WTC11 (cell line): ENCODE results near the gene MAB21L4. TPM values are rescaled to one million over a fixed set of nuclear protein-coding genes. Genes with fewer than 3 reads are reported as not detected.

Experiments
- ATAC-seq: fragments of 200-7000 bp; cut with Tn5 transposase; 2 replicates; pipeline ENCODE4 v1.10.0; 2021; ENCODE audit warnings: mild to moderate bottlenecking, moderate library complexity
- CTCF ChIA-PET: fragments of 300-600 bp; sonication (Branson Sonifier 250); formaldehyde crosslinking; loops from one replicate; lab custom pipeline; 2021; ENCODE audit warnings: antibody characterized with exemption; lab: Charles Lee
- POLR2A ChIA-PET: fragments of 350-600 bp; sonication (Branson Sonifier 250); formaldehyde crosslinking; loops from one replicate; lab custom pipeline; 2021; ENCODE audit warnings: antibody characterized with exemption; lab: Charles Lee
- DNase-seq: peaks from one replicate; pipeline ENCODE4 v3.0.0; 2021; ENCODE audit warnings: low spot score
- H3K27ac Mint-ChIP-seq: 2 replicates; pipeline ENCODE4 v1.8.0; 2021; ENCODE audit warnings: mixed read lengths
- H3K27me3 Mint-ChIP-seq: 2 replicates; pipeline ENCODE4 v1.8.0; 2021; ENCODE audit warnings: low read depth, mild to moderate bottlenecking, moderate library complexity, mixed read lengths
- H3K36me3 Mint-ChIP-seq: 2 replicates; pipeline ENCODE4 v1.8.0; 2021; ENCODE audit warnings: mixed read lengths
- H3K4me1 Mint-ChIP-seq: 2 replicates; pipeline ENCODE4 v1.8.0; 2022; ENCODE audit warnings: mixed read lengths
- H3K4me3 Mint-ChIP-seq: 2 replicates; pipeline ENCODE4 v1.8.0; 2021; ENCODE audit warnings: mild to moderate bottlenecking, moderate library complexity, mixed read lengths
- H3K9me3 Mint-ChIP-seq: 2 replicates; pipeline ENCODE4 v1.8.0; 2021; ENCODE audit warnings: mixed read lengths
- EMX1 ChIP-seq: fragments of 250-450 bp; sonication (Bioruptor Pico); IDR thresholded peaks from 2 replicates; pipeline ENCODE4 v1.8.0; 2021; ENCODE audit warnings: mild to moderate bottlenecking
- GRHL2 ChIP-seq: fragments of 250-450 bp; sonication (Bioruptor Pico); IDR thresholded peaks from 2 replicates; pipeline ENCODE4 v1.8.0; 2022; ENCODE audit warnings: mild to moderate bottlenecking, moderate library complexity; ENCODE audit not compliant: insufficient replicate concordance, severe bottlenecking
- IRF2 ChIP-seq: sonication (generic); formaldehyde crosslinking; IDR thresholded peaks from 2 replicates; pipeline ENCODE4 v1.8.0; 2022; ENCODE audit warnings: low read depth, missing genetic modification reagents, borderline replicate concordance
- NFATC4 ChIP-seq: fragments of 250-450 bp; sonication (Bioruptor Pico); IDR thresholded peaks from 2 replicates; pipeline ENCODE4 v1.9.0; 2021; ENCODE audit warnings: mild to moderate bottlenecking
- NR1H2 ChIP-seq: sonication (generic); formaldehyde crosslinking; IDR thresholded peaks from 2 replicates; pipeline ENCODE4 v1.9.0; 2021; ENCODE audit warnings: mild to moderate bottlenecking, moderate library complexity, missing genetic modification reagents
- NR2C2 ChIP-seq: sonication (generic); formaldehyde crosslinking; IDR thresholded peaks from 2 replicates; pipeline ENCODE4 v1.8.0; 2022; ENCODE audit warnings: mild to moderate bottlenecking, missing genetic modification reagents
- SMAD3 ChIP-seq: sonication (generic); formaldehyde crosslinking; IDR thresholded peaks from 2 replicates; pipeline ENCODE4 v1.8.0; 2022; ENCODE audit warnings: missing genetic modification reagents, mild to moderate bottlenecking, borderline replicate concordance
- SOX15 ChIP-seq: fragments of 250-450 bp; sonication (Bioruptor Pico); IDR thresholded peaks from 2 replicates; pipeline ENCODE4 v1.9.0; 2021; ENCODE audit warnings: mild to moderate bottlenecking
- TCF7 ChIP-seq: sonication (generic); formaldehyde crosslinking; IDR thresholded peaks from 2 replicates; pipeline ENCODE4 v1.8.0; 2022; ENCODE audit warnings: mild to moderate bottlenecking, low read depth, missing genetic modification reagents, moderate library complexity
- TEAD1 ChIP-seq: sonication (generic); formaldehyde crosslinking; IDR thresholded peaks from 2 replicates; pipeline ENCODE4 v1.8.0; 2022; ENCODE audit warnings: mild to moderate bottlenecking, missing genetic modification reagents
- TEAD4 ChIP-seq: sonication (generic); formaldehyde crosslinking; IDR thresholded peaks from 2 replicates; pipeline ENCODE4 v1.8.0; 2022; ENCODE audit warnings: mild to moderate bottlenecking, missing genetic modification reagents
- ZBTB21 ChIP-seq: sonication (generic); formaldehyde crosslinking; IDR thresholded peaks from 2 replicates; pipeline ENCODE4 v1.8.1; 2023; ENCODE audit warnings: mild to moderate bottlenecking, missing genetic modification reagents, borderline replicate concordance
- ZBTB43 ChIP-seq: sonication (generic); formaldehyde crosslinking; IDR thresholded peaks from 2 replicates; pipeline ENCODE4 v1.8.1; 2023; ENCODE audit warnings: mild to moderate bottlenecking, missing genetic modification reagents
- ZNF121 ChIP-seq: sonication (generic); formaldehyde crosslinking; IDR thresholded peaks from 2 replicates; pipeline ENCODE4 v1.8.0; 2023; ENCODE audit warnings: missing genetic modification reagents
- ZNF263 ChIP-seq: sonication (generic); formaldehyde crosslinking; IDR thresholded peaks from 2 replicates; pipeline ENCODE4 v1.8.1; 2022; ENCODE audit warnings: low read depth, mild to moderate bottlenecking, moderate library complexity, missing genetic modification reagents
- ZNF396 ChIP-seq: fragments of 250-450 bp; sonication (Bioruptor Pico); IDR thresholded peaks from 2 replicates; pipeline ENCODE4 v1.8.0; 2021; ENCODE audit warnings: mild to moderate bottlenecking, moderate library complexity, borderline replicate concordance
- ZNF423 ChIP-seq: fragments of 250-450 bp; sonication (Bioruptor Pico); IDR thresholded peaks from 2 replicates; pipeline ENCODE4 v2.1.2; 2022; ENCODE audit warnings: mild to moderate bottlenecking, moderate library complexity
- total RNA-seq: library from RNA; stranded (reverse); gene quantifications from 3 replicates; pipeline ENCODE4 v1.2.3, GENCODE V29; 2021
- TF ChIP-seq, protein P1 (sequence below): sonication (generic); formaldehyde crosslinking; IDR thresholded peaks from 2 replicates; pipeline ENCODE4 v1.8.0; 2022; ENCODE audit warnings: mild to moderate bottlenecking, missing genetic modification reagents
- TF ChIP-seq, protein P2 (sequence below): sonication (generic); formaldehyde crosslinking; IDR thresholded peaks from 2 replicates; pipeline ENCODE4 v1.8.1; 2023; ENCODE audit warnings: mild to moderate bottlenecking, missing genetic modification reagents, moderate library complexity
- TF ChIP-seq, protein P3 (sequence below): sonication (generic); formaldehyde crosslinking; IDR thresholded peaks from 2 replicates; pipeline ENCODE4 v1.8.0; 2023; ENCODE audit warnings: missing genetic modification reagents
- TF ChIP-seq, protein P4 (sequence below): fragments of 250-450 bp; sonication (Bioruptor Pico); IDR thresholded peaks from 2 replicates; pipeline ENCODE4 v2.1.2; 2022; ENCODE audit warnings: mild to moderate bottlenecking, moderate library complexity
- TF ChIP-seq, protein P5 (sequence below): sonication (generic); formaldehyde crosslinking; IDR thresholded peaks from 2 replicates; pipeline ENCODE4 v1.8.1; 2023; ENCODE audit warnings: mild to moderate bottlenecking, missing genetic modification reagents
- TF ChIP-seq, protein P6 (sequence below): fragments of 250-450 bp; sonication (Bioruptor Pico); IDR thresholded peaks from 2 replicates; pipeline ENCODE4 v1.9.0; 2021; ENCODE audit warnings: mild to moderate bottlenecking
- TF ChIP-seq, protein P7 (sequence below): sonication (generic); formaldehyde crosslinking; IDR thresholded peaks from 2 replicates; pipeline ENCODE4 v1.8.0; 2022; ENCODE audit warnings: mild to moderate bottlenecking, missing genetic modification reagents

The MAB21L4 gene
- total RNA-seq, 1 experiment from 2014 or later = not detected

GRCh38 chr2:240899468-240899865 is 3.5 kb upstream of the MAB21L4 start:
- Mint-ChIP-seq H3K4me1 (no peaks in the 10 kb centered on the region), H3K4me3 (no peak overlapping the region), H3K27me3 (no peaks in the 10 kb centered on the region), H3K9me3 (peaks cover 11% of the 10 kb centered on the region), H3K27ac (no peak overlapping the region), H3K36me3 (peaks cover 3% of the 10 kb centered on the region)
- DNase-seq = no peak
- ATAC-seq = no peak
- ChIA-PET POLR2A (no interaction called here), CTCF (interaction anchor here (1.1 to 1.8 kb wide), 2 partner anchors 15 to 48 kb away, joined by 3 to 8 read pairs; no protein-coding TSS in a partner anchor)
- TF ChIP-seq, protein P1, sequence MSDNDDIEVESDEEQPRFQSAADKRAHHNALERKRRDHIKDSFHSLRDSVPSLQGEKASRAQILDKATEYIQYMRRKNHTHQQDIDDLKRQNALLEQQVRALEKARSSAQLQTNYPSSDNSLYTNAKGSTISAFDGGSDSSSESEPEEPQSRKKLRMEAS (CRISPR knock-in tag) = no peak
- no peak for TF ChIP-seq NR2C2 (CRISPR knock-in tag)
- TF ChIP-seq SMAD3 (CRISPR knock-in tag) = no peak
- TF ChIP-seq TEAD1 = no peak
- TF ChIP-seq TCF7 = no peak
- TF ChIP-seq GRHL2 = no peak
- no peak for TF ChIP-seq ZBTB43
- TF ChIP-seq, protein P2, sequence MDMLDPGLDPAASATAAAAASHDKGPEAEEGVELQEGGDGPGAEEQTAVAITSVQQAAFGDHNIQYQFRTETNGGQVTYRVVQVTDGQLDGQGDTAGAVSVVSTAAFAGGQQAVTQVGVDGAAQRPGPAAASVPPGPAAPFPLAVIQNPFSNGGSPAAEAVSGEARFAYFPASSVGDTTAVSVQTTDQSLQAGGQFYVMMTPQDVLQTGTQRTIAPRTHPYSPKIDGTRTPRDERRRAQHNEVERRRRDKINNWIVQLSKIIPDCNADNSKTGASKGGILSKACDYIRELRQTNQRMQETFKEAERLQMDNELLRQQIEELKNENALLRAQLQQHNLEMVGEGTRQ = no peak
- TF ChIP-seq, protein P3, sequence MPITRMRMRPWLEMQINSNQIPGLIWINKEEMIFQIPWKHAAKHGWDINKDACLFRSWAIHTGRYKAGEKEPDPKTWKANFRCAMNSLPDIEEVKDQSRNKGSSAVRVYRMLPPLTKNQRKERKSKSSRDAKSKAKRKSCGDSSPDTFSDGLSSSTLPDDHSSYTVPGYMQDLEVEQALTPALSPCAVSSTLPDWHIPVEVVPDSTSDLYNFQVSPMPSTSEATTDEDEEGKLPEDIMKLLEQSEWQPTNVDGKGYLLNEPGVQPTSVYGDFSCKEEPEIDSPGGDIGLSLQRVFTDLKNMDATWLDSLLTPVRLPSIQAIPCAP (CRISPR knock-in tag) = no peak
- TF ChIP-seq ZNF121 (CRISPR knock-in tag) = no peak

DNA sequence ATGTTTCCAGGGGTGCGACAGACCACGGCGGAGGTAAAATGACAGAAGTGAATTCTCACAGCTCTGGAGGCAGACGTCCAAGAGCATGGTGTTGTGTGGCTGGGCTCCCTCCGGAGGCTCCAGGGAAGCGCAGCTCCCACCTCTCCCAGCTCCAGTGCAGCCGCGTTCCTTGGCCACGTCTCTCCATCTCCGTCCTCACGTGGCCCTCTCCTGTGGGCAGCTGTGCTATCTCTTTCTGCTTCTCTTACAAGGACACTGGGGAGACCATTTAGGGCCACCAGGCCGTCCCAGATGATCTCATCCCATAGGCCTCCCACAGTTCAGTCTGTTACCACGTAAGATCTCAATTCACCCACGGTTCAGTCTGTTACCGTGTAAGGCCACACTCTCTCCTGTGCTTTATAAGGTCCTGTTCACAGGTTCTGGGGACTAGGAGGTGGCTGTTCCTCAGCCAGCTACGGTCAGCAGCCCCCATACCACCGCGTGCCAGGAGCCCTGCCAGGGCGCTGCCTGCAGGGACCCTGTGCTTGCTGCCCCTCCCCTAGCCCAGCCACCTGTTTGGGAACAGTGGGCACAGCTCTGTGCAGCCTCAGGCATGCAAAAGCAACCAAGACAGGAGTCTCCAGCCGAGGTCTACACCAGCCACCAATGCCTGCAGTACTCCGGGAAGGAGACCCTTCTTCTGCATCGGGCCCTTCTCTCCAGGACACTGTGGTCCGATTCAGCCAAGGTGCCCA is 2.9 kb upstream of the MAB21L4 start:
- no peaks in the 10 kb centered on the region for H3K27me3 Mint-ChIP-seq
- TF ChIP-seq, protein P4, sequence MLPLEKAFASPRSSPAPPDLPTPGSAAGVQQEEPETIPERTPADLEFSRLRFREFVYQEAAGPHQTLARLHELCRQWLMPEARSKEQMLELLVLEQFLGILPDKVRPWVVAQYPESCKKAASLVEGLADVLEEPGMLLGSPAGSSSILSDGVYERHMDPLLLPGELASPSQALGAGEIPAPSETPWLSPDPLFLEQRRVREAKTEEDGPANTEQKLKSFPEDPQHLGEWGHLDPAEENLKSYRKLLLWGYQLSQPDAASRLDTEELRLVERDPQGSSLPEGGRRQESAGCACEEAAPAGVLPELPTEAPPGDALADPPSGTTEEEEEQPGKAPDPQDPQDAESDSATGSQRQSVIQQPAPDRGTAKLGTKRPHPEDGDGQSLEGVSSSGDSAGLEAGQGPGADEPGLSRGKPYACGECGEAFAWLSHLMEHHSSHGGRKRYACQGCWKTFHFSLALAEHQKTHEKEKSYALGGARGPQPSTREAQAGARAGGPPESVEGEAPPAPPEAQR (CRISPR knock-in tag) = no peak
- TF ChIP-seq SOX15 (CRISPR knock-in tag) = no peak
- TF ChIP-seq NFATC4 = no peak
- no peak for TF ChIP-seq ZNF263
- no peak for TF ChIP-seq EMX1 (CRISPR knock-in tag)
- TF ChIP-seq ZBTB21 (CRISPR knock-in tag) = no peak
- TF ChIP-seq NR2C2 (CRISPR knock-in tag) = no peak
- no peak for TF ChIP-seq SMAD3 (CRISPR knock-in tag)
- TF ChIP-seq ZNF423 (CRISPR knock-in tag) = no peak
- ATAC-seq = no peak
- H3K4me3 Mint-ChIP-seq = no peak overlapping the region
- H3K4me1 Mint-ChIP-seq = no peaks in the 10 kb centered on the region
- H3K27ac Mint-ChIP-seq = no peak overlapping the region
- peaks cover 11% of the 10 kb centered on the region for H3K9me3 Mint-ChIP-seq
- no peak for DNase-seq
- peaks cover 3% of the 10 kb centered on the region for H3K36me3 Mint-ChIP-seq
- CTCF ChIA-PET = interaction anchor here (3.0 to 3.7 kb wide), 2 partner anchors 16 to 48 kb away, joined by 11 to 25 read pairs; no protein-coding TSS in a partner anchor
- POLR2A ChIA-PET = no interaction called here

DNA sequence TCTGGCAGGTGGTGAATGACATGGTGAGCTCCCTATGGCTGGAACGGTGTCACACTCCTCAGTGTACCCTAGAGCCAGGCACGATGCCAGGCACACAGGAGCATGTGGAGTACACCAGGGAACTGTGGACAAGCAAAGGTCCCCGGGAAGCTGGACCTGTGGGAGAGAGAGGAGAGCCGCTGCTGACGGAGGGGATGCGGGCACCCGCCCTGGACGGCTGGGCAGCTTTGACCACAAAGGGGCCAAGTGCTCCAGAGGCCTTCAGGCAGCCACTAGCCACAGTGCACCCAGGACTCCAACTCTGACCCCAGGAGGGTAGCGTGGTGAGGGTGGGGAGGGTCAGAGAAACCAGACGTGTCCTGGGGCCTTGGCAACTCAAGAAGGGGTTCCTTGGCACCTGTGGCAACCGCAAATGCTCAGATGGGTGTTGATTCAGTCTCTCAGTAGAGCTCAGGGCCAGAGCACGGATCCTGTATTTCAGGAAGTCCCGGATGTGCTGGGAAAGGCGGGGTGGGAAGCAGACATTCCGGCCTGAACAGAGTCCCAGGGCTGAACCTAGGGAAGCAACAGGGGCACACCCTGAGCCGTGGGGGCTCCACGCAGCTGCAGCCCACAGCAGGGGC is 2.3 kb upstream of the MAB21L4 start:
- Mint-ChIP-seq H3K9me3 (peaks cover 11% of the 10 kb centered on the region), H3K27ac (no peak overlapping the region), H3K4me3 (no peak overlapping the region), H3K4me1 (no peaks in the 10 kb centered on the region), H3K36me3 (peaks cover 3% of the 10 kb centered on the region), H3K27me3 (no peaks in the 10 kb centered on the region)
- no peak for DNase-seq
- ATAC-seq = no peak
- ChIA-PET CTCF (interaction anchor here (1.1 to 3.7 kb wide), 4 partner anchors 9 to 47 kb away, joined by 3 to 25 read pairs (median 10); no protein-coding TSS in a partner anchor), POLR2A (no interaction called here)
- no peak for TF ChIP-seq TCF7
- no peak for TF ChIP-seq IRF2 (CRISPR knock-in tag)
- TF ChIP-seq, protein P5, sequence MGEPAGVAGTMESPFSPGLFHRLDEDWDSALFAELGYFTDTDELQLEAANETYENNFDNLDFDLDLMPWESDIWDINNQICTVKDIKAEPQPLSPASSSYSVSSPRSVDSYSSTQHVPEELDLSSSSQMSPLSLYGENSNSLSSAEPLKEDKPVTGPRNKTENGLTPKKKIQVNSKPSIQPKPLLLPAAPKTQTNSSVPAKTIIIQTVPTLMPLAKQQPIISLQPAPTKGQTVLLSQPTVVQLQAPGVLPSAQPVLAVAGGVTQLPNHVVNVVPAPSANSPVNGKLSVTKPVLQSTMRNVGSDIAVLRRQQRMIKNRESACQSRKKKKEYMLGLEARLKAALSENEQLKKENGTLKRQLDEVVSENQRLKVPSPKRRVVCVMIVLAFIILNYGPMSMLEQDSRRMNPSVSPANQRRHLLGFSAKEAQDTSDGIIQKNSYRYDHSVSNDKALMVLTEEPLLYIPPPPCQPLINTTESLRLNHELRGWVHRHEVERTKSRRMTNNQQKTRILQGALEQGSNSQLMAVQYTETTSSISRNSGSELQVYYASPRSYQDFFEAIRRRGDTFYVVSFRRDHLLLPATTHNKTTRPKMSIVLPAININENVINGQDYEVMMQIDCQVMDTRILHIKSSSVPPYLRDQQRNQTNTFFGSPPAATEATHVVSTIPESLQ (CRISPR knock-in tag) = no peak
- TF ChIP-seq NR1H2 (CRISPR knock-in tag) = no peak
- TF ChIP-seq TEAD4 (CRISPR knock-in tag) = no peak
- TF ChIP-seq, protein P6, sequence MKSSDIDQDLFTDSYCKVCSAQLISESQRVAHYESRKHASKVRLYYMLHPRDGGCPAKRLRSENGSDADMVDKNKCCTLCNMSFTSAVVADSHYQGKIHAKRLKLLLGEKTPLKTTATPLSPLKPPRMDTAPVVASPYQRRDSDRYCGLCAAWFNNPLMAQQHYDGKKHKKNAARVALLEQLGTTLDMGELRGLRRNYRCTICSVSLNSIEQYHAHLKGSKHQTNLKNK = no peak
- TF ChIP-seq ZNF396 (CRISPR knock-in tag) = no peak
- TF ChIP-seq, protein P7, sequence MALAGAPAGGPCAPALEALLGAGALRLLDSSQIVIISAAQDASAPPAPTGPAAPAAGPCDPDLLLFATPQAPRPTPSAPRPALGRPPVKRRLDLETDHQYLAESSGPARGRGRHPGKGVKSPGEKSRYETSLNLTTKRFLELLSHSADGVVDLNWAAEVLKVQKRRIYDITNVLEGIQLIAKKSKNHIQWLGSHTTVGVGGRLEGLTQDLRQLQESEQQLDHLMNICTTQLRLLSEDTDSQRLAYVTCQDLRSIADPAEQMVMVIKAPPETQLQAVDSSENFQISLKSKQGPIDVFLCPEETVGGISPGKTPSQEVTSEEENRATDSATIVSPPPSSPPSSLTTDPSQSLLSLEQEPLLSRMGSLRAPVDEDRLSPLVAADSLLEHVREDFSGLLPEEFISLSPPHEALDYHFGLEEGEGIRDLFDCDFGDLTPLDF = no peak
